Measurements from ENCODE around the gene FLYWCH2. TPM values are rescaled to one million over a fixed set of nuclear protein-coding genes. Genes with fewer than 3 reads are reported as not detected.
A peak's percentile ranks its signal among the peaks of the same experiment; 100 is the strongest.

Gene FLYWCH2
- total RNA-seq, 1 donor from 2014 or later, result 30.5 TPM

DNA sequence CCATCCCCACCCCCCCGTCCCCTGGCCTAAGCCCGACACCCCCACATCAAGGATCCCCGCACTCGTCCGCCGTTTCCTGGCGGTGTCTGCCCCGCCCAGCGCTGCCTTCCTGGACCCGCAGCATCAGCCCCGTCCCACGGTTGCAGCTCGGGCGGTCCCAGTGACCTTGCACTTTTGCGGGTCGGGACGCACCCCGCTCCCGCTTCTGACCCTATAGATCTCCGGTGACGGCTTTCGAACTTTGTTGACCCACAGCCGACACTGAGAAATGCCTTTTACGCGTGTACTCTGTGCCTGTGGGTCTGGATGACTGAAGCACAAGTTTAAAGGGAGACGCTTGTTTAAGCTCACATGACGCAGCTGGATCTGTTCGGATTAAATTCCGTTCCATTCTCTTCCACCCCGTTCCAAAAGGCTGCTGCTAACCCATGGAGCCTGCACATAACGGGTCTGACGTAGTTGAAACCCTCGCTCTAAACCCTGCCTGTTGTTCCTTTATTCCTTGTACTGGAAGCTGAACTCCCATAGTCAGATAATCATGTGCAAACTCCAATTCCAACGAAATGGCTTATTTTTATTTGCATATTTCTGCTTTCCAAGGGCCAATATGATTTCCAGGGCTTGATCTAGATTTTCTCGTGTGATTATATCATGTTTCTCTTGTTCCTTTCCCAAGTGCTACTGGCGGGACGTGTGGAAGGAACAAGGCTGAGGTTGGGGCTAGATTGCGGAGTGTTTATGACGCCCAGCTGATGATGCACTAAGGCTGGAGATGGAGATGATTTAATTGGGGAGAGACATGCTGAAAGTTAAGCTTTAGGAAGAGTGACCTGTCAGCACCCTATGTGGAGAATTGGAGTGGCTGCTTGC, 29.6 kb downstream of the FLYWCH2 start:
- DNase-seq, result peak; percentile 45
- Mint-ChIP-seq H3K4me3 (ENCODE audit: unreplicated experiment) (peak overlapping the region; percentile 92), H3K36me3 (ENCODE audit: unreplicated experiment) (no peaks in the 10 kb centered on the region), H3K27ac (ENCODE audit: unreplicated experiment) (peak overlapping the region; percentile 71), H3K27me3 (ENCODE audit: unreplicated experiment) (peaks cover 5% of the 10 kb centered on the region), H3K9me3 (ENCODE audit: unreplicated experiment) (peaks cover 11% of the 10 kb centered on the region), H3K4me1 (ENCODE audit: low read depth, unreplicated experiment) (peaks cover 9% of the 10 kb centered on the region)
- TF ChIP-seq, protein P1, sequence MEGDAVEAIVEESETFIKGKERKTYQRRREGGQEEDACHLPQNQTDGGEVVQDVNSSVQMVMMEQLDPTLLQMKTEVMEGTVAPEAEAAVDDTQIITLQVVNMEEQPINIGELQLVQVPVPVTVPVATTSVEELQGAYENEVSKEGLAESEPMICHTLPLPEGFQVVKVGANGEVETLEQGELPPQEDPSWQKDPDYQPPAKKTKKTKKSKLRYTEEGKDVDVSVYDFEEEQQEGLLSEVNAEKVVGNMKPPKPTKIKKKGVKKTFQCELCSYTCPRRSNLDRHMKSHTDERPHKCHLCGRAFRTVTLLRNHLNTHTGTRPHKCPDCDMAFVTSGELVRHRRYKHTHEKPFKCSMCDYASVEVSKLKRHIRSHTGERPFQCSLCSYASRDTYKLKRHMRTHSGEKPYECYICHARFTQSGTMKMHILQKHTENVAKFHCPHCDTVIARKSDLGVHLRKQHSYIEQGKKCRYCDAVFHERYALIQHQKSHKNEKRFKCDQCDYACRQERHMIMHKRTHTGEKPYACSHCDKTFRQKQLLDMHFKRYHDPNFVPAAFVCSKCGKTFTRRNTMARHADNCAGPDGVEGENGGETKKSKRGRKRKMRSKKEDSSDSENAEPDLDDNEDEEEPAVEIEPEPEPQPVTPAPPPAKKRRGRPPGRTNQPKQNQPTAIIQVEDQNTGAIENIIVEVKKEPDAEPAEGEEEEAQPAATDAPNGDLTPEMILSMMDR (IDR thresholded peaks at IDR 0.05; ENCODE audit: partially characterized antibody, unreplicated experiment), result no peak

DNA sequence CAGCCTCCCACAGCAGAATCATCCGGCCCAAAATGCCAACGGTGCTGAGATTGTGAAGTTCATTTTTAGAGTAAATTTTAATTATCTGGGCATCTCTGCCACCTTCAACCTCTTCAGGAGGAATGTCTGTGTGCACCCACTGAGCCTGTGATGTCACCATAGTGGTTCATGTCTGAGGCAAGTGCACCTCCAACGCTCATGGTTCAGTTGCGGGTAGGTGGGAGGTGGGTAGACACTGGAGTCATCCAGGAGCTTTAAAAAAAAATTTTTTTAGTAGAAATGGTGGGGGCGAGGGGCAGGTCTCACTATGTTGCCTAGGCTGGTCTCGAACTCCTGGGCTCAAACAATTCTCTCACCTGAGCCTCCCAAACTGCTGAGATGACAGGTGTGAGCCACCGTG, 30.6 kb downstream of the FLYWCH2 start:
- Mint-ChIP-seq H3K9me3 (ENCODE audit: unreplicated experiment) (peaks cover 11% of the 10 kb centered on the region), H3K27ac (ENCODE audit: unreplicated experiment) (no peak overlapping the region), H3K36me3 (ENCODE audit: unreplicated experiment) (no peaks in the 10 kb centered on the region), H3K4me1 (ENCODE audit: low read depth, unreplicated experiment) (peaks cover 9% of the 10 kb centered on the region), H3K27me3 (ENCODE audit: unreplicated experiment) (peaks cover 5% of the 10 kb centered on the region), H3K4me3 (ENCODE audit: unreplicated experiment) (peak overlapping the region; percentile 92)
- TF ChIP-seq, protein P1 (IDR thresholded peaks at IDR 0.05; ENCODE audit: partially characterized antibody, unreplicated experiment), result no peak
- no peak for DNase-seq

DNA sequence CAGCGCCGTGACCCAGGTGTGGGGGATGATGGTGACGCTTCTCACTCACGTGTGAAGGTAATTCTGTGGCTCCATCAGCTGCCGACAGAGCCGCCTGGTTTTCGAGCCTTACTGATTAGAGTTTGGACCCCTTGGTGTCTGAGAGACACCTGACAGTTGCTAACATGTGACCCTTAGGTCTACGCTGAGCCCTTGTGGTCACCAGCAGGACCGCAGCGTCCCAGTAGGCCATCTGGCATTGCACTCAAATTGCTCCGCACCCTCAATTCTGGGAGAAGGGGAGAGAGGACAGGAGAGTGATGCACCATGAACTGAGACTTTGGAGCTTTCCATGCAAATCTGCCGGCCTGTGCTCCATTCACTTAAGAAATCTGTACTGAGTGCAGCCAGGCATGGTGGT, 31.2 kb downstream of the FLYWCH2 start:
- peak overlapping the region; percentile 64 for H3K27ac Mint-ChIP-seq (ENCODE audit: unreplicated experiment)
- TF ChIP-seq, protein P1 (IDR thresholded peaks at IDR 0.05; ENCODE audit: partially characterized antibody, unreplicated experiment), result no peak
- H3K36me3 Mint-ChIP-seq (ENCODE audit: unreplicated experiment), result no peaks in the 10 kb centered on the region
- H3K27me3 Mint-ChIP-seq (ENCODE audit: unreplicated experiment), result peaks cover 5% of the 10 kb centered on the region
- H3K9me3 Mint-ChIP-seq (ENCODE audit: unreplicated experiment), result peaks cover 9% of the 10 kb centered on the region
- no peak for DNase-seq
- peak overlapping the region; percentile 52 for H3K4me3 Mint-ChIP-seq (ENCODE audit: unreplicated experiment)
- peaks cover 9% of the 10 kb centered on the region for H3K4me1 Mint-ChIP-seq (ENCODE audit: low read depth, unreplicated experiment)

DNA sequence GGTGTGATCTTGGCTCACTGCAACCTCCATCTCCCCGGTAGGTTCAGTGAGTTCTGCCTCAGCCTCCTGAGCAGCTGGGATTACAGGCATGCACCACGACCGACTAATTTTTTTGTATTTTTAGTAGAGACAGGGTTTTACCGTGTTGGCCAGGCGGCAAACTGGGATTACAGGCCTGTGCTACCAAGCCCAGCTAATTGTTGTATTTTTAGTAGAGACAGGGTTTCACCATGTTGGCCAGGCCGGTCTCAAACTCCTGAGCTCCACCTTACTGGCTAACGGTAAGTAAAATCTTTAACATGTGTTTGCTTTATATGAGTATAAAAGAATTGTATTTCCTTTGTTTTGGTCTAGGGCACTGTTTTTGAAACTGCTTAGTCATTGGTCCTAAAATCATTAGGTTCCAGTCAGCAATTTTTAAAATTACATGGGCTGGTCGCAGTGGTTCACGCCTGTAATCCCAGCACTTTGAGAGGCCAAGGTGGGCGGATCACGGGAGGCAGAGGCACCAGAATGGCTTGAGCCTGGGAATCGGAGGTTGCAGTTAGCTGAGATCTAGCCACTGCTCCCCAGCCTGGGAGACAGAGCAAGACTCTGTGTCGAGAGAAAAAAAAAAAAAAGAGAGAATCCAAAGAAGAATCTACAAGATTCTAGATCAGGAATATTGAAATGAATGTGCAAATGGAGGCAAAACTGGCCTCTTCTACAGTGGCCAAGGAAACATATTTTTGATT, 32.3 kb downstream of the FLYWCH2 start:
- Mint-ChIP-seq H3K9me3 (ENCODE audit: unreplicated experiment) (peaks cover 8% of the 10 kb centered on the region), H3K27ac (ENCODE audit: unreplicated experiment) (no peak overlapping the region), H3K27me3 (ENCODE audit: unreplicated experiment) (peaks cover 5% of the 10 kb centered on the region), H3K36me3 (ENCODE audit: unreplicated experiment) (no peaks in the 10 kb centered on the region), H3K4me3 (ENCODE audit: unreplicated experiment) (no peak overlapping the region), H3K4me1 (ENCODE audit: low read depth, unreplicated experiment) (peaks cover 11% of the 10 kb centered on the region)
- TF ChIP-seq, protein P1 (IDR thresholded peaks at IDR 0.05; ENCODE audit: partially characterized antibody, unreplicated experiment), result no peak
- DNase-seq, result no peak

Data from glutamatergic neuron (in vitro differentiated cells).